ENCODE measurements around the gene ITIH5. TPM values are rescaled to one million over a fixed set of nuclear protein-coding genes. Genes with fewer than 3 reads are reported as not detected.

Gene ITIH5
- total RNA-seq, 4 donors from 2014 or later = 24.9 to 68.1 (median 39.0) TPM

GRCh38 chr10:7527468-7527867 lies 139.3 kb downstream of the ITIH5 start:
- 100% methylated on average over 1 of the region's 1 CpG for WGBS
- Histone ChIP-seq H3K36me3 (no peaks in the 10 kb centered on the region), H3K4me3 (no peak overlapping the region), H3K9me3 (no peaks in the 10 kb centered on the region), H3K27ac (replicated peaks in 1 of 4) (no peak overlapping the region), H3K27me3 (peaks cover 0 to 18% (median 0%) of the 10 kb centered on the region in 4 donors), H3K4me1 (peaks cover 0 to 7% (median 3%) of the 10 kb centered on the region in 4 donors)
- DNase-seq (ENCODE audit: extremely low spot score) = no peak
- TF ChIP-seq, protein P1, sequence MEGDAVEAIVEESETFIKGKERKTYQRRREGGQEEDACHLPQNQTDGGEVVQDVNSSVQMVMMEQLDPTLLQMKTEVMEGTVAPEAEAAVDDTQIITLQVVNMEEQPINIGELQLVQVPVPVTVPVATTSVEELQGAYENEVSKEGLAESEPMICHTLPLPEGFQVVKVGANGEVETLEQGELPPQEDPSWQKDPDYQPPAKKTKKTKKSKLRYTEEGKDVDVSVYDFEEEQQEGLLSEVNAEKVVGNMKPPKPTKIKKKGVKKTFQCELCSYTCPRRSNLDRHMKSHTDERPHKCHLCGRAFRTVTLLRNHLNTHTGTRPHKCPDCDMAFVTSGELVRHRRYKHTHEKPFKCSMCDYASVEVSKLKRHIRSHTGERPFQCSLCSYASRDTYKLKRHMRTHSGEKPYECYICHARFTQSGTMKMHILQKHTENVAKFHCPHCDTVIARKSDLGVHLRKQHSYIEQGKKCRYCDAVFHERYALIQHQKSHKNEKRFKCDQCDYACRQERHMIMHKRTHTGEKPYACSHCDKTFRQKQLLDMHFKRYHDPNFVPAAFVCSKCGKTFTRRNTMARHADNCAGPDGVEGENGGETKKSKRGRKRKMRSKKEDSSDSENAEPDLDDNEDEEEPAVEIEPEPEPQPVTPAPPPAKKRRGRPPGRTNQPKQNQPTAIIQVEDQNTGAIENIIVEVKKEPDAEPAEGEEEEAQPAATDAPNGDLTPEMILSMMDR (IDR thresholded peaks at IDR 0.05) = no peak
- no peak for TF ChIP-seq POLR2A (IDR thresholded peaks at IDR 0.05; ENCODE audit: low read depth)
- no peak for TF ChIP-seq POLR2AphosphoS5 (IDR thresholded peaks at IDR 0.05)
- no peak for TF ChIP-seq EP300 (IDR thresholded peaks at IDR 0.05)
- intact Hi-C loops (cut with DNase I) = no loop called here

DNA sequence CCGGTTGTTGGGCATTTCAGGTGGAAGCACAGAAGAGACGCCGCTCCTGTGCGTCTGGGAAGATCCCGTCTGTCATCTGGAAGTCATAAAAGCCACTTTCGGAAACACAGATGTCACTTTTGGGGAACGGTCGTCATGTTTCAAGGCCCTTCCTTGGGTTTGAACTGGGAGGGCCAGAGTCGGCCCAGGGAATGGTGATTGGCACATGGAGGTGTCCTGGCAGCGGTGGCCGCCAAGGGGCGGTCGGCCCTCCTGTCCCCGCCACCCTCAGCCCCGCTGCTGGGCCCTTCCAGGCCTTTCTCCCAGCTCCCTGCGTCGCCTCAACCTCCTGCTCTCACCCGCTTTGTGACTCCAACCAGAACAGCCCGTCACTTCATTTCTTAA lies 140.8 kb downstream of the ITIH5 start:
- Histone ChIP-seq H3K27me3 (peaks cover 0 to 18% (median 0%) of the 10 kb centered on the region in 4 donors), H3K9me3 (no peaks in the 10 kb centered on the region), H3K36me3 (no peaks in the 10 kb centered on the region), H3K4me1 (peaks cover 0 to 7% (median 3%) of the 10 kb centered on the region in 4 donors), H3K27ac (replicated peaks in 1 of 4) (no peak overlapping the region), H3K4me3 (no peak overlapping the region)
- intact Hi-C loops (cut with DNase I) = no loop called here
- 90% methylated on average over 17 of the region's 19 CpGs for WGBS
- no peak for DNase-seq (ENCODE audit: extremely low spot score)
- TF ChIP-seq POLR2AphosphoS5 (IDR thresholded peaks at IDR 0.05) (no peak), EP300 (IDR thresholded peaks at IDR 0.05) (no peak)

DNA sequence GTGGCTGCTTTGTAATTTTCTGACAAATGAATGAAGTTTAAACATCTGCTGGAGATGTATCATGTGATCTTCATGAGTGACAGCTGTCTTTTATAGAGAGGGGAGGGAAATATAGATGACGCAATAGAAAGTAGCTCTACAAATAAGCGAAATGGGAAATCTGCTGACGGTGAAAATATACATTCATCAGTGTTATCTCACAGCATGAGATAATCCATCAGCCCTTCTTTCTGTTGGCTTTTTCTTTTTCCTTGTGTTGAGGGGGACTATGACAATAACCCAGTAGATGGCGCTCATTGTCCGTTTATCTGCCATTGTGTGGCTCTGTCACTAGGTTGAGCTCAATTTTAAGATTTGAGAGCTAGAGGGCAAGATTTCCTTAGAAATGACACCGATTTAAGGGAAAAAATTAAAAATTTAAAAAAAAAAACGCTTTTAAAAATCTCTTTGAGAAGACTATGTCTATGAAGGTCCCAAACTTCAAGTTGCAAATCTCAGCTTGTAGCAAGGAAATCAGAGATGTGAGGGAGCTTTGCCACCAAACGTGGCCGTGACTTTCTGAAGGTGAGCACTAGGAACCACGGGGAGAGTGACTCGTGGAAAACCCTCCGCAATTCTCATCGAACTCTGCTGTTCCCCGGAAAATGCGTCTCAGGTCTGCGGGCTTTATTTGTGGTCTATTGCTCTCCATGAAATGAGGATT lies 141.3 kb downstream of the ITIH5 start:
- Histone ChIP-seq H3K4me3 (no peak overlapping the region), H3K4me1 (peaks cover 0 to 7% (median 3%) of the 10 kb centered on the region in 4 donors), H3K27me3 (peaks cover 0 to 18% (median 0%) of the 10 kb centered on the region in 4 donors), H3K36me3 (no peaks in the 10 kb centered on the region), H3K9me3 (no peaks in the 10 kb centered on the region), H3K27ac (replicated peaks in 1 of 4) (no peak overlapping the region)
- TF ChIP-seq, protein P1 (IDR thresholded peaks at IDR 0.05) = peak; percentile 80 to 90 (median 90)
- no peak for TF ChIP-seq POLR2A (IDR thresholded peaks at IDR 0.05; ENCODE audit: low read depth)
- DNase-seq (ENCODE audit: extremely low spot score) = no peak
- 45% methylated on average over 16 of the region's 16 CpGs for WGBS
- intact Hi-C loops (cut with DNase I) = loop anchor here (1.0 kb wide), 1 partner anchor 163 kb away; no protein-coding TSS in a partner anchor

- no peaks in the 10 kb centered on the region for H3K9me3 ChIP-seq
- TF ChIP-seq, protein P1 (IDR thresholded peaks at IDR 0.05) = no peak
- TF ChIP-seq POLR2A (IDR thresholded peaks at IDR 0.05; ENCODE audit: low read depth) (no peak), POLR2AphosphoS5 (IDR thresholded peaks at IDR 0.05) (no peak), EP300 (IDR thresholded peaks at IDR 0.05) (no peak)
- no peak overlapping the region for H3K27ac ChIP-seq (replicated peaks in 1 of 4)
- H3K4me1 ChIP-seq = no peaks in the 10 kb centered on the region
- peaks cover 0 to 18% (median 0%) of the 10 kb centered on the region in 4 donors for H3K27me3 ChIP-seq
- 52% methylated on average over 4 of the region's 4 CpGs for WGBS
- no peak for DNase-seq (ENCODE audit: extremely low spot score)
- H3K4me3 ChIP-seq = no peak overlapping the region
- intact Hi-C loops (cut with DNase I) = no loop called here
- H3K36me3 ChIP-seq = no peaks in the 10 kb centered on the region
Observed at GRCh38 chr10:7523656-7524055, 143.1 kb downstream of the ITIH5 start.

DNA sequence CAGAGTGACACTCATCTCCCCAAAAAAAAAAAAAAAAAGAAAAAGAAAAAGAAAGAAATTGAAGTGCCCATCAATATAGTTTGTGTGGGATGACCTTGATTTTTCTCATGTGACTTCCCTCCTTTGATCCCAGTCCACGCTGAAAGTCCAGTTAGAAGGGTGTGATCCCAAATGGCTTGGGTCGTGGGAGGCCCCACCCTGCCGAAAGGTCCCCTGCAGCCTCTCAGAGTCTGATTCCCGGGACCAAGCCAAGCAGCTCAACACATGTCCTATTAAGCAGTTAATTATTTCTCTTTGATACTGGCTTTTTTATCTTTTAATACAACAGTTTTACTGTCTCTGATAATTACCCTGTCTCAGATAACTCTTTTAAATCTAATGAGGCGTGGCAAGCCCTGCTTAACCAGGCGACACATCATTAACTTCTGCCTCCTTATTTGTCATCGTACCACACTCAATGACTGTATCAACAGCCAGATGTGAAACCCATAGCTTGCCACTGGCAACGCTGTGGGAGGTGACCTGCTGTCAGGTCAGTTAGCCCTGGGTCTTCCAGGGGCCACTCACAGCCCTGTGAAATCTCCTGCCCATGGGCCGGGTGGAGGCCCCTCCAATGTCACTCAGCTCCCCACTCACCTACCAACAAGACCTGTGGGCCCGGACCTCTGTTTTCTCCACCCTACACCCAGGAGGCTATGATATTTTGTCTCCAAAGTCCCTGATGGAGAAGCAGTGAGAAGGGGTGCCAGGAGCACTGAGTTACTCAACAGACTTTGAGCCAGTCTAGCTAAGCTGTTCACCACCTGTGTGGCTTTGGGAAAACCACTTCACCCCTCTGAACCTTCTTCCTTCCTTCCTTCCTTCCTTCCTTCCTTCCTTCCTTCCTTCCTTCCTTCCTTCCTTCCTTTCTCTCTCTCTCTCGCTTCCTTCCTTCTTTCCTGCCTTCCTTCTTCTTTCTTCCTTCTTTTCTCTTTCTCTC lies 146.0 kb downstream of the ITIH5 start:
- Histone ChIP-seq H3K36me3 (no peaks in the 10 kb centered on the region), H3K9me3 (no peaks in the 10 kb centered on the region), H3K27ac (replicated peaks in 1 of 4) (no peak overlapping the region), H3K4me3 (no peak overlapping the region), H3K27me3 (peaks cover 0 to 32% (median 0%) of the 10 kb centered on the region in 4 donors), H3K4me1 (no peaks in the 10 kb centered on the region)
- TF ChIP-seq, protein P1 (IDR thresholded peaks at IDR 0.05) = no peak
- TF ChIP-seq EP300 (IDR thresholded peaks at IDR 0.05) (no peak), POLR2AphosphoS5 (IDR thresholded peaks at IDR 0.05) (no peak), POLR2A (IDR thresholded peaks at IDR 0.05; ENCODE audit: low read depth) (no peak)
- DNase-seq (ENCODE audit: extremely low spot score) = no peak
- 71% methylated on average over 11 of the region's 11 CpGs for WGBS
- intact Hi-C loops (cut with DNase I) = no loop called here
